ENCODE data around the gene MPHOSPH6.
"Not testable (repeated sequence)": the region's sequence is repeated elsewhere in the genome, so short reads cannot be mapped to it uniquely, and the experiment has no call there.

Gene MPHOSPH6

GRCh38 chr16:82118749-82119148, 51.3 kb downstream of the MPHOSPH6 start:
- no peak for DNase-seq (ENCODE audit: low spot score)

DNA sequence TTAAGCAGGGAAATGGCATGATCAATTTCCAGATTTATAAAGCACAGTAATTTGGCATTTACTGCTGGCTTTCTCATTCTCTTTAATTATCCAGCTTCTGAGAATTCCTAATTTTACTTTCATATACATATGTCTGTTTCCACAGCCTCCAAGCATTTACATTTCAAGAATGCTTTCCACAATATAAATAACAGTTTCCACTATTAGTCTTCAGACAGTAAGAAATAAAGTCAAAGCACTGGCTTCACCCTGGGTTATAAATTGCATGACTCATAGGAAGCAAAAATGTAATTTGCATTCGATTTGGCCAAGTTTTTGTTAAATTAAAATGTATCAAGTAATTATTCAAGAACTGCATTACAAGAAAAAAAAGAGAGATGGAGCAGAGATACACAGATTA, 53.5 kb downstream of the MPHOSPH6 start:
- DNase-seq (ENCODE audit: low spot score) = no peak

- no peak for DNase-seq (ENCODE audit: low spot score)
Observed at GRCh38 chr16:82113741-82114140, 56.3 kb downstream of the MPHOSPH6 start.

DNA sequence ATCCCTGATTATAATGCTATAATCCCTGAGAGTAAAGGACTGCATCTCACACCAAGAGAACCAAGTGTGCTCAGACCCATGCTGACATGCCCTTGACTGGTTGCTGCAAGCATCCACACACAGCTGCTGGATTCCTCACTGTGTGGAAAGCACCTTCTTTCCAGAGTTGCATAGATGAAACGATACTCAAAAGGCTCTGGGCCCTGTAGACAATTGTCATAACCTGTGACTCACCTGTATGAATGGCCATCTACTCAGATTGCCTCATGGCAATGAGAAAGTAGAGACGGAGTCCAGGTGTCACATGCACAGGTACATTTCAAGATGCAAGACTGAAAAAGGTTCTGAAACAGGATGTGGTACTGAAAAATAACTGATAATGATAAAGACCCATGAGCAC, 58.1 kb downstream of the MPHOSPH6 start:
- DNase-seq (ENCODE audit: low spot score) = no peak

DNA sequence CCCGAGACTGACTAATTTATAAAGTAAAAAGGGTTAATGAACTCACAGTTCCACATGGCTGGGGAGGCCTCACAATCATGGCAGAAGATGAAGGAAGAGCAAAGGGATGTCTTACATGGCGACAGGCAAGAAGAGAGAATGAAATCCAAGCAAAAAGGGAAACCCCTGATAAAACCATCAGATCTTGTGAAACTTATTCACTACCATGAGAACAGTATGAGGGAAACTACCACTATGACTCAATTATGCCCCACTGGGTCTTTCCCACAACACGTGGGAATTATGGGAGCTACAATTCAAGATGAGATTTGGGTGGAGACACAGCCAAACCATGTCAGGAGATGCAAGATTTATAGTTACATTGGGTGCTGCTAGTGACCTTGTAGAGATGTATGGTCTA, 60.8 kb downstream of the MPHOSPH6 start:
- not testable (repeated sequence) for DNase-seq (ENCODE audit: low spot score)

GRCh38 chr16:82108774-82109173, 61.2 kb downstream of the MPHOSPH6 start:
- DNase-seq (ENCODE audit: low spot score) = no peak

- DNase-seq (ENCODE audit: low spot score) = no peak
Observed at GRCh38 chr16:82108100-82108499, 61.9 kb downstream of the MPHOSPH6 start.

DNA sequence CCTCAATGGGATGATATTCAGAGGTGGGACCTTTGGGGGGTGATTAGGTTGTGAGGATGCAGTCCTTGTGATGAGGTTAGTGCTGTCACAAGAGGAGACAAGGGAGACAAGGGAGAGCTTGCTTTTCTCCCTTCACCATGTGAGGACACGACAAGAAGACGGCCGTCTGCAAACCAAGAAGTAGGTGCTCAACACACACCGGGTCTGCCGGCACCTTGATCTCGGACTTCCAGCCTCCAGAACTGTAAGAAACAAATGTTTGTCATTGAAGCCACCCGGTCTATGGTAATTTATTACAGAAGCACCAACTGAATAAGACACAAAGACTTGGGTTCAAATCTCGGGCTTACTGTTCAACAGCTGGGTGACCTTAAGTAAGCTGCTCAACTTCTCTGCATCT, 64.9 kb downstream of the MPHOSPH6 start:
- DNase-seq (ENCODE audit: low spot score) = no peak

Measured in CD4-positive, alpha-beta T cell treated with Interleukin-6 at 100 ng/mL for 8 hours (primary cell).